GM10847 (cell line): Measurements from ENCODE around the gene DNAJC8.

Experiments used
- POLR2A ChIP-seq: IDR thresholded peaks from 2 replicates; pipeline ENCODE4 v1.6.1; 2011; ENCODE audit not compliant: insufficient read length; ENCODE audit errors: extremely low read depth

The DNAJC8 gene

GRCh38 chr1:28236656-28237322 is 4.0 kb upstream of the DNAJC8 start:
- no peak for TF ChIP-seq POLR2A

- peak; percentile 97 for TF ChIP-seq POLR2A
These were observed 3.2 kb upstream of the DNAJC8 start, which contains the start of gene ATP5IF1 for GRCh38 chr1:28235755-28236655. TSS of gene ATP5IF1 (plus strand) at chr1:28236124. CDS start at chr1:28236184, 60 bp downstream.

GRCh38 chr1:28233264-28233606 is 406 bp upstream of the DNAJC8 start:
- TF ChIP-seq POLR2A = no peak

- no peak for TF ChIP-seq POLR2A
These were observed 2.8 kb downstream of the DNAJC8 start for GRCh38 chr1:28229996-28230395.

- TF ChIP-seq POLR2A = no peak
These were observed 3.7 kb downstream of the DNAJC8 start for GRCh38 chr1:28229089-28229488.

GRCh38 chr1:28213315-28213714 is 19.5 kb downstream of the DNAJC8 start:
- TF ChIP-seq POLR2A = no peak

- TF ChIP-seq POLR2A = no peak
These were observed 23.1 kb downstream of the DNAJC8 start for GRCh38 chr1:28209700-28210099.

- no peak for TF ChIP-seq POLR2A
These were observed 23.9 kb downstream of the DNAJC8 start for GRCh38 chr1:28208818-28209441.

GRCh38 chr1:28205243-28205642 is 27.6 kb downstream of the DNAJC8 start:
- no peak for TF ChIP-seq POLR2A

- no peak for TF ChIP-seq POLR2A
These were observed 32.5 kb downstream of the DNAJC8 start for GRCh38 chr1:28200234-28200873.

GRCh38 chr1:28199328-28200233 is 33.2 kb downstream of the DNAJC8 start:
- no peak for TF ChIP-seq POLR2A

- TF ChIP-seq POLR2A = no peak
These were observed 35.0 kb downstream of the DNAJC8 start for GRCh38 chr1:28197682-28198415.

- TF ChIP-seq POLR2A = no peak
These were observed 36.5 kb downstream of the DNAJC8 start for GRCh38 chr1:28196330-28196729.

GRCh38 chr1:28195780-28196179 is 37.0 kb downstream of the DNAJC8 start:
- TF ChIP-seq POLR2A = no peak

GRCh38 chr1:28194326-28195035 is 38.3 kb downstream of the DNAJC8 start:
- TF ChIP-seq POLR2A = no peak
